HG02610 (cell line): ENCODE measurements around the gene TNFRSF18.
"Not testable (repeated sequence)": the region's sequence is repeated elsewhere in the genome, so short reads cannot be mapped to it uniquely, and the experiment has no call there.

Experiments used
- ATAC-seq: cut with Tn5 transposase; IDR thresholded peaks from one replicate; pipeline ENCODE4 v1.9.1; 2021; ENCODE audit warnings: mild to moderate bottlenecking, moderate library complexity; ENCODE audit not compliant: unreplicated experiment

The TNFRSF18 gene

GRCh38 chr1:1199141-1199960 is 7.0 kb downstream of the TNFRSF18 start:
- ATAC-seq, result no peak

GRCh38 chr1:1198423-1199140 is 7.8 kb downstream of the TNFRSF18 start:
- ATAC-seq, result no peak

- ATAC-seq, result no peak
Measured at GRCh38 chr1:1197551-1198422, 8.6 kb downstream of the TNFRSF18 start.

DNA sequence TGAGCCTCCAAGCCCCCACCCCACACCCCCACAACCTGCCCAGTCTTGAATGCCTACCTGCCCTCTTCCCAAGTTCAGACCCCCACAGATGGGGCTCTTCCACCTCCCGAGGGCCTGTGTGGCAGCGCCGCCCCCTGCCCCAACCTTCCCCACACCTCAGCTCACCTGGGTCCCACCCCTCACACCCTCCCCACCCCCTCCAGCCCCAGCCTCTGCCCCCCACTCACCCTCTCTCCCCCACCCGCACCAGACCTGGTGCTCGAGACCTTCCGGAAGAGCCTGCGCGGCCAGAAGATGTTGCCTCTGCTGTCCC is 9.2 kb downstream of the TNFRSF18 start:
- no peak for ATAC-seq

- no peak for ATAC-seq
Measured at GRCh38 chr1:1196431-1197187, 9.8 kb downstream of the TNFRSF18 start.

- ATAC-seq, result not testable (repeated sequence)
Measured at GRCh38 chr1:1195726-1196125, 10.7 kb downstream of the TNFRSF18 start.

DNA sequence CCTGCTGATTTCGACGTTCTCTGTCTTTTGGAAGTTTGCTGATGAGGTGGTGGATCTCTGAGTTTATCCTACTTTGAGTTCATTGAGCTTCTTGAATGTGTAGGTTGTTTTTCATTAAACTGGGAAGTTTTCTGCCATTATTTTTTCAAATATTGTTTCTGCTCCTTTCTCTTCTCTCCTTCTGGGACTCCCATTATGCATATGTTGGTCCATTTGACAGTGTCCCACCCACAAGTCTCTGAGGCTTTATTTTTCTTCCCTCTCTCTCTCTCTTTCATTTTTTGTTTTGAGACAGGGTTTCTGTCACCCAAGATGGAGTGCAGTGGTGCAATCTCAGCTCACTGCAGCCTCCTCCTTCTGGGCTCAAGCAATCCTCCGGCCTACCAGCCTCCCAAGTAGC is 11.7 kb downstream of the TNFRSF18 start:
- no peak for ATAC-seq

- no peak for ATAC-seq
Measured at GRCh38 chr1:1191734-1192133, 14.7 kb downstream of the TNFRSF18 start.

GRCh38 chr1:1189111-1189510 is 17.3 kb downstream of the TNFRSF18 start:
- ATAC-seq, result no peak

DNA sequence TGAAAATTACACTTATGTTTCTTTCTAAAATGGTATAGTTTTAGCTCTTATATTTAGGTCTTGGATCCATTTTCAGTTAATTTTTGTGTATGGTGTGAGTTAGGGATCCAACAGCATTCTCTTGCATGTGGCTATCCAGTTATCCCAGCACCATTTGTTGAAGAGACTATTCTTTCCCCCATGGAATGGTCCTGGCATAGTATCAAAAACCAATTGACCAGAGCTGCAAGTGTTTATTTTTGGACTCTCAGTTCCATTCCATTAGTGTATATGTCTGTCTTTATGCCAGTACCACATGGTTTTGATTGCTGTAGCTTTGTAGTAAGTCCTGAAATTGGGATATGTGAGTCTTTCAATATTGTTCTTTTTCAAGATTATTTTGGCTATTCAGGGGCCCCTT is 18.5 kb downstream of the TNFRSF18 start:
- no peak for ATAC-seq

DNA sequence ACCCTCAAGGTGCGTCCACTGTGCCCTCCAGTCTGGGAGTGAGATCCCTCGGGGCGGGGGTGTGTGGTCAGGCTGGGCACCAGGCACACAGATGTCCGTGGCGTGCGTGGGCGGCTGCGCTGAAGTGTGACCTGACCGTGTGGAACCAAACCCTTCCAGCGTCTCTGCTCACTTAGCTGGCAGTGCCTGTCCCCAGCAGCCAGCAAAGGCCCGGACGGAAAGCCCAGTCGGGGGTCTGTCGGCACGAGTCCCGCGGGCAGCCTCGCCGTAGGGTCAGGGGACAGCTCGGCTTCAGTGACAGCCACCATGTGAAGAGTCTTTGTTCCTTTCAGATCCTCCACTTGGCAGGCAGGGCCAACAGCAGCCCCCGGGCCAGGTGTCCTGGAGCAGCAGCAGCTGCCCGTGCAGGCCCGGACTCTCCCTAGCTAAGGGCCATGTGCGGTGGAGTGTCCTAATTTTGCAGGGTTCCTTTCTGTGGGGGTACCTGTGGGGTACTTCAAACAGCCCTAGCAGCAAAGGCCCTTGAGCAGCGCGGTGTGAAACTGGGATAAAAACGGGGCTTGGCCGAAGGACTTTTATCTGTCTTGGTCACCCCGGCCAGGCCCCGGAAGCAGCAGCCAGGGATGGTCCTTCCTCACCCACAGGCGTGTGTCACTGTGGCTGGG is 21.2 kb downstream of the TNFRSF18 start:
- no peak for ATAC-seq

DNA sequence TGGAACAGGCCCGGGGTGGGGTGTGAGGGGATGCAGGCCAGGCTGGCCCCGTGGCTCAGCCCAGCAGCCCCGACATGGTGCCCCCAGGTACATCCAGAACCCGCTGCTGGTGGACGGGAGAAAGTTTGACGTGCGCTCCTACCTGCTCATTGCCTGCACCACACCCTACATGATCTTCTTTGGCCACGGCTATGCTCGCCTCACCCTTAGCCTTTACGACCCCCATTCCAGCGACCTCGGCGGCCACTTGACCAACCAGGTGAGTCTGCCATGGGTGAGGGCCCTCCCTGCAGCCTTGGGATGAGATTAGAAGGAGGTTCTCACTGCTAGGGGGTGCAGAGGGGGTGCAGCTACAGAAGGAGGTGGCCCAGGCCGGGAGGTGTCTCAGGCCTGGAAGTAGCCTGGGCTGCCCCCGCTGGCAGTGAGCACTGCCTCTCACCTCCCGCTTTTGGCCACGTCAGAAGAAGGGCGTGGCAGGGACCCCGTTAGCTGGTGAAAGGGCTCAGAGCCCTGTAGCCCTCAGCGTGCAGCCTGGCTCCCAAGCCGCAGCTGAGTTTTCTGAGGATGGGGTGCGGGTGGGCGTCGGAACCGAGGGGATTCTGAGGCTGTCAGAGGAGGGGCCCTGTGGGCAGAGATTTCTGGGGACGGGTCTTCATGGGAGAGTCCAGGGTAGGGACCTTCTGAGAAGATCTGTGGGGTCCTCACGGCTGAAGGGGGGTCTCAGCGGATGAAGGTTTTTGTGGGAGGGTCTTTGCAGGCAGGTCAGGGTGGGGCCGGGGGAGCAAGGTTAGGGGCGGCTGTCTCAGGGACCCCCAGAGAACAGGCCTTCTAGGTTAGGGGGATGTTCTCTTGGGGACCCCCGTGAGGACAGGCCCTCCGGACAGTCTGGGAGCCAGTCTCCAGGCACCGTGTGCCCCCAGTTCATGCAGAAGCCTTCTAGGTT is 22.3 kb downstream of the TNFRSF18 start:
- no peak for ATAC-seq

DNA sequence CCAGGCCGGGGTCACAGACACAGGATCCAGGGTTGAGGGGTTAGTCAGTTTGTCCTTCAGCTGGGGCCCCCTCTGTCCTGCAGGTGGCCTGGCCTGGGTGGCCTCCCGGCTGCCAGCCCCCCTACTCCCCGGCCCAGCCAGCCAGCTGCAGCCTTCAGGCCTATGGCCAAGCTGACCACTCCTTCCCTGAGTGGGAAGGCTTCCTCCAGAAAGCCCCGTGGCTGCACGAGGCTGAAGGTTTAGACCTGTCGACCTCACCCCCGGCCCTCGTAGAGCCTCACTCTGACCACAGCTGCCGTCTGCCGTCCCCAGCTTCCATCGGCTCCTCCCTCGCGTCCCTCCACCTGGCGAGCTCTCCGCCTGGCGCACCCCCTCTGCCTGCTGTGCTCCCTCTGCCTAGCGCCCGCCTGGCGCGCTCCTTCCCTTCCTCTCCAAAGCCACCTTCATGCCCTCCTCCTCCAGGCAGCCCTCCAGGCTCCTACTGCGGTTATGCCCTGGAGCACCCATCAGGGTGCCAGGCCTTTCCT is 23.1 kb downstream of the TNFRSF18 start:
- ATAC-seq, result no peak

- no peak for ATAC-seq
Measured at GRCh38 chr1:1182491-1183220, 23.7 kb downstream of the TNFRSF18 start.

- no peak for ATAC-seq
Measured at GRCh38 chr1:1181938-1182410, 24.4 kb downstream of the TNFRSF18 start.

- no peak for ATAC-seq
Measured at GRCh38 chr1:1181129-1181937, 25.1 kb downstream of the TNFRSF18 start.
